Osteoblast (primary cell): ENCODE data around the gene CDH8. TPM values are rescaled to one million over a fixed set of nuclear protein-coding genes. Genes with fewer than 3 reads are reported as not detected.

Experiments used
- DNase-seq: peaks from one replicate; pipeline ENCODE4 v3.0.0; 2011; ENCODE audit warnings: low spot score, mixed read lengths; ENCODE audit not compliant: insufficient read length; ENCODE audit errors: missing footprints
- H2AFZ ChIP-seq: 2 replicates; pipeline ENCODE4 v1.6.0; 2011; ENCODE audit warnings: mild to moderate bottlenecking, low read length
- H3K27ac ChIP-seq: 2 replicates; pipeline ENCODE4 v1.5.1; 2011; ENCODE audit warnings: mild to moderate bottlenecking, low read depth, low read length, moderate library complexity
- H3K27me3 ChIP-seq: 2 replicates; pipeline ENCODE4 v1.6.0; 2012; ENCODE audit warnings: mild to moderate bottlenecking, control low read depth, inconsistent platforms, low read length, moderate library complexity; ENCODE audit not compliant: insufficient read depth
- H3K36me3 ChIP-seq: 2 replicates; pipeline ENCODE4 v1.5.1; 2011; ENCODE audit warnings: mild to moderate bottlenecking, low read length, control low read depth, moderate library complexity; ENCODE audit not compliant: insufficient read depth
- H3K4me1 ChIP-seq: 2 replicates; pipeline ENCODE4 v1.5.1; 2011; ENCODE audit warnings: mild to moderate bottlenecking, low read length, control low read depth, moderate library complexity; ENCODE audit not compliant: insufficient read depth
- H3K4me2 ChIP-seq: 2 replicates; pipeline ENCODE4 v1.6.0; 2011; ENCODE audit warnings: mild to moderate bottlenecking, low read length; ENCODE audit not compliant: insufficient read depth
- H3K4me3 ChIP-seq: fragments of 200-600 bp; sonication (generic); 3 replicates; pipeline ENCODE4 v1.5.1; 2012; ENCODE audit warnings: mild to moderate bottlenecking, low read length, inconsistent platforms; ENCODE audit not compliant: insufficient read depth
- H3K79me2 ChIP-seq: 2 replicates; pipeline ENCODE4 v1.6.0; 2012; ENCODE audit warnings: mild to moderate bottlenecking, low read length, control low read depth, inconsistent platforms; ENCODE audit not compliant: insufficient read depth
- H3K9me3 ChIP-seq: 2 replicates; pipeline ENCODE4 v1.5.1; 2011; ENCODE audit warnings: low read depth, low read length, control low read depth
- H4K20me1 ChIP-seq: 2 replicates; pipeline ENCODE4 v1.6.0; 2012; ENCODE audit warnings: mild to moderate bottlenecking, low read length, control low read depth; ENCODE audit not compliant: insufficient read depth
- total RNA-seq: library from RNA; depleted of rRNA; stranded (reverse); fragments of >200 nt; gene quantifications from 2 replicates; pipeline ENCODE4 v1.2.3, GENCODE V29; 2012
- TF ChIP-seq, protein P1 (sequence below): IDR thresholded peaks from 2 replicates; pipeline ENCODE4 v1.5.1; 2011; ENCODE audit warnings: mild to moderate bottlenecking, low read depth, low read length, moderate library complexity; ENCODE audit errors: extremely low read depth

The CDH8 gene
- total RNA-seq, 1 donor = not detected

DNA sequence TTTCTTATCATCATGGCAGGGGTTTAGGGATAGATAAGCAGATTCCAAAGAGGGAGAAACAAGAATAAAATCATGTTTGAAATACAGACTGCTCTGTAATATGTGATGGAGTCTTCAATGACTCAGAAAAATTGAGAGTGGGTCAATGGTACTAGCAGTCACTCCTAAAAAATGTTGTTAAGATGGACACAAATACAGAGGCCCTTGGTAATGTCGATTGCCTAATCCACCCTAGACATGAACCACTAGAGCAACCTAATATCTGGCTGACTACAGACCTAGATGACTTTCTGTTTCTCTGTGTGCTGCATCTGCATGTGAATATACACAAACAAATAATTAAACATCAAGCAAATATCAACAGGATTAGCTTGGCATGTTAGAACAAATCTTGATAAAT lies 135.8 kb downstream of the CDH8 start:
- Histone ChIP-seq H3K36me3 (no peaks in the 10 kb centered on the region), H3K4me3 (no peak overlapping the region), H3K27ac (no peak overlapping the region), H4K20me1 (no peaks in the 10 kb centered on the region), H3K4me2 (no peak overlapping the region), H3K79me2 (no peaks in the 10 kb centered on the region), H3K9me3 (no peaks in the 10 kb centered on the region), H2AFZ (no peak overlapping the region), H3K4me1 (no peaks in the 10 kb centered on the region), H3K27me3 (no peaks in the 10 kb centered on the region)
- no peak for DNase-seq
- TF ChIP-seq, protein P1, sequence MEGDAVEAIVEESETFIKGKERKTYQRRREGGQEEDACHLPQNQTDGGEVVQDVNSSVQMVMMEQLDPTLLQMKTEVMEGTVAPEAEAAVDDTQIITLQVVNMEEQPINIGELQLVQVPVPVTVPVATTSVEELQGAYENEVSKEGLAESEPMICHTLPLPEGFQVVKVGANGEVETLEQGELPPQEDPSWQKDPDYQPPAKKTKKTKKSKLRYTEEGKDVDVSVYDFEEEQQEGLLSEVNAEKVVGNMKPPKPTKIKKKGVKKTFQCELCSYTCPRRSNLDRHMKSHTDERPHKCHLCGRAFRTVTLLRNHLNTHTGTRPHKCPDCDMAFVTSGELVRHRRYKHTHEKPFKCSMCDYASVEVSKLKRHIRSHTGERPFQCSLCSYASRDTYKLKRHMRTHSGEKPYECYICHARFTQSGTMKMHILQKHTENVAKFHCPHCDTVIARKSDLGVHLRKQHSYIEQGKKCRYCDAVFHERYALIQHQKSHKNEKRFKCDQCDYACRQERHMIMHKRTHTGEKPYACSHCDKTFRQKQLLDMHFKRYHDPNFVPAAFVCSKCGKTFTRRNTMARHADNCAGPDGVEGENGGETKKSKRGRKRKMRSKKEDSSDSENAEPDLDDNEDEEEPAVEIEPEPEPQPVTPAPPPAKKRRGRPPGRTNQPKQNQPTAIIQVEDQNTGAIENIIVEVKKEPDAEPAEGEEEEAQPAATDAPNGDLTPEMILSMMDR = no peak

DNA sequence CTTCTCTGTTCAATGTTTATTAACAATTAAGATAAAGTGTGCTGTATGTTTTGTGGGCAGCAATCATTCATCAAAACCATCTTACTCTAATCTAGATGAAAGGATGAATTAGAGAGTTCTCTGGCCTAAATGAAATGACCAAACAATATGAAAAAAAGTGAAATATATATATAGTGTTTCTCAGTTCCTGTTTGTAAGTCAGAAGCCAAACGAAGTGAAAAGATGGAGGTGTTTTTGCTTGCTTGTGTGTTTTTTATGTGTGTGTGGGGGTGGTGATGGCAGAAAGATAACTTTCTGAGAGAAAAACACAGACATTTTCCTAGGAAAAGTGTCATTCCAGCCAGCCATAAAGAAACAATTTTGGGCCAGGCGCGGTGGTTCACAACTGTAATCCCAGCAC lies 138.6 kb downstream of the CDH8 start:
- H3K27me3 ChIP-seq = no peaks in the 10 kb centered on the region
- H3K27ac ChIP-seq = no peak overlapping the region
- no peak for DNase-seq
- no peaks in the 10 kb centered on the region for H4K20me1 ChIP-seq
- H3K4me1 ChIP-seq = no peaks in the 10 kb centered on the region
- H3K79me2 ChIP-seq = no peaks in the 10 kb centered on the region
- TF ChIP-seq, protein P1 = no peak
- H3K36me3 ChIP-seq = no peaks in the 10 kb centered on the region
- no peak overlapping the region for H2AFZ ChIP-seq
- no peaks in the 10 kb centered on the region for H3K9me3 ChIP-seq
- H3K4me2 ChIP-seq = no peak overlapping the region
- H3K4me3 ChIP-seq = no peak overlapping the region

DNA sequence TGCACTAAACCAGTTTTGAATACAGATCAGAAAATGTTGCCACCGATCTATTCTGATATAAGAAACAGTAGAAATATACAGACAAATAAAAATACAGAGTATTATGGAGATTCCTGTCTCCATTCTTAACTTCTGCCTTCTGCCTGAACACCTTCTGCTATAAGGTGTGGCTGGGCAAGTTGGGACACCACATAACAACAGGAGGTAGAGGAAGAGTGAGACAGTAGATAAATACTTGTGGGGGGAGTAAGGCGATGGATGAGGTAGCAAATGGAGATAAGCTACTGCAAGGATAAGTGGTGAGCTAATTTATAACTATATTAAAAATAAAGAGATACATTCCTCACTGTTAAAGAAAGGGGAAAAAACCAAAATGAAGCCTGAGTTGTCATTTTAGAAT lies 143.7 kb downstream of the CDH8 start:
- no peak for DNase-seq
- H3K4me3 ChIP-seq = no peak overlapping the region
- H4K20me1 ChIP-seq = no peaks in the 10 kb centered on the region
- no peaks in the 10 kb centered on the region for H3K4me1 ChIP-seq
- H3K4me2 ChIP-seq = no peak overlapping the region
- H3K27ac ChIP-seq = no peak overlapping the region
- H3K9me3 ChIP-seq = no peaks in the 10 kb centered on the region
- TF ChIP-seq, protein P1 = no peak
- no peaks in the 10 kb centered on the region for H3K79me2 ChIP-seq
- no peaks in the 10 kb centered on the region for H3K27me3 ChIP-seq
- H3K36me3 ChIP-seq = no peaks in the 10 kb centered on the region
- H2AFZ ChIP-seq = no peak overlapping the region

DNA sequence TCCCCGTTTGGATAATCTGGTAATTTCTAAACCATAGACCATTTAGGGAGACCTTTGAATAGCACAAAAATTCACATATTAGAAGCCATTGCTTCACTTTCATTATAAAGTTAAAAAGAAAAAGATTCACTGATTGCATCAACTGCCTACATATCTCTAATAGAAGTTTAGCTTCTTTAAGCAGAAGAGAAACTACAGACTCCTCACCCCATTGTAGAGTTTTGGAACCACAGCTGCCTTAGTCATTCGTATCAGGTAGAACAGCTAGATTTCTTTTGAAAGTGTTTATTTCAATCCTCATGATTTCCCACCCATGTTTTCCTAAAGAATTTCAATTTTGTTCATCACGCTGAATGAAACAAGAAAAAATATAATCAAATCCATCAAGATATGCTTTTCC lies 144.8 kb downstream of the CDH8 start:
- Histone ChIP-seq H3K4me2 (no peak overlapping the region), H3K4me1 (no peaks in the 10 kb centered on the region), H2AFZ (no peak overlapping the region), H3K27ac (no peak overlapping the region), H3K36me3 (no peaks in the 10 kb centered on the region), H3K4me3 (no peak overlapping the region), H3K79me2 (no peaks in the 10 kb centered on the region), H3K9me3 (no peaks in the 10 kb centered on the region), H3K27me3 (no peaks in the 10 kb centered on the region), H4K20me1 (no peaks in the 10 kb centered on the region)
- DNase-seq = no peak
- TF ChIP-seq, protein P1 = no peak
